Left cardiac atrium (tissue), 4 donors: ENCODE measurements around the gene REXO4. TPM values are rescaled to one million over a fixed set of nuclear protein-coding genes. Genes with fewer than 3 reads are reported as not detected.
A peak's percentile ranks its signal among the peaks of the same experiment; 100 is the strongest.

Source experiments
- ATAC-seq, 2 donors: fragments of 200-7000 bp; cut with Tn5 transposase; one replicate each; pipeline ENCODE4 v1.9.1; 2020; ENCODE audit warnings: mild to moderate bottlenecking in 2 of 2, moderate library complexity in 2 of 2
- DNase-seq: peaks from one replicate; pipeline ENCODE4 v3.0.0-alpha.2; 2020
- intact Hi-C, 2 donors: fragments of 100-400 bp; cut with DNase I; formaldehyde crosslinking; loops; one replicate each; pipeline versions ENCODE4 v1.14.1 to v1.15.1; 2022 to 2023
- total RNA-seq, 2 donors: library from RNA; stranded (reverse); fragmentation: NEBNext Ultra II Directional; extraction: Animal tissue kit (Norgen Biotek cat#: 25700); gene quantifications; one replicate each; pipeline ENCODE4 v1.2.1, GENCODE V29; 2021
- donor health status: DM: no; HTN: yes; CAD: no.
- donor health status: DM: no; HTN: yes; CAD: no; lungs with severe emphysema.
- donor health status: DM: yes; HTN: yes; CAD: no.
- donor health status: Dilated cardiomyopathy.

The REXO4 gene
- total RNA-seq, 2 donors from 2014 or later = 12.2 to 12.6 TPM

- ATAC-seq (no peak), DNase-seq (no peak)
- intact Hi-C loops = no loop called here
Measured at GRCh38 chr9:133357656-133358055, 60.2 kb downstream of the REXO4 start.

DNA sequence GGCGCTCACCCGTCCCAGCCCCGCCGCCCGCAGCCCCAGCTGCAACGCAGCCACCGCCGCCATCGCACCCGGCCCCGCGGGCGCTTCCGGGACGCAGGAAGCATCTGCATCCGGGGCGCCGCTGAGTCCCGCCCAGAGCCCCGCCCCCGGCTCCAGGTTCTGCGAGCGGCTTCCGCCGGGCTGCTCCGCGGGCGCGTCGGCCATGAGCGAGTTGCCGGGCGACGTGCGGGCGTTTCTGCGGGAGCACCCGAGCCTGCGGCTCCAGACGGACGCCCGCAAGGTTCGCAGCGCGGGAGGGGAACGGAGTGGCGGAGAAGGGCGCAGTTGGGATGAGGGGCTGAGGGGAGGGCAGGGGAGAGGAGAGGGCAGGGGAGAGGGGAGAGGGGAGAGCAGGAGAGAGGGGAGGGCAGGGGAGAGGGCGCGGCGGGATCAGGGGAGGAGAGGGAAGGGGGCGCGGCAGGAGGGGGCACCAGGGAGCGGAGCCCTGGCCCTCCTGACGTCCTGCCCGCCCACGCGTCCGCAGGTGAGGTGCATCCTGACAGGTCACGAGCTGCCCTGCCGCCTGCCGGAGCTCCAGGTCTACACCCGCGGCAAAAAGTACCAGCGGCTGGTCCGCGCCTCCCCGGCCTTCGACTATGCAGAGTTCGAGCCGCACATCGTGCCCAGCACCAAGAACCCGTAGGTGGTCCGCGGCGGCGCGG is 61.3 kb downstream of the REXO4 start, which contains the start of the genes SURF1 and SURF2:
SURF1 (minus strand) TSS at position 97 of the 701 bp plus-strand sequence; CDS start at position 63, 34 bp downstream.
SURF2 (plus strand) TSS at position 160 of the 701 bp plus-strand sequence; CDS start at position 203, 43 bp downstream.
- intact Hi-C loops = no loop called here
- DNase-seq (peak; percentile 93), ATAC-seq (peak; percentile 89 to 95)

Other genes starting within 250 kb of the REXO4 start
- not detected for gene OBP2B, start 208.8 kb downstream of the REXO4 start, total RNA-seq
- 1 to 10 TPM; 1.7 to 2.1 TPM for gene ABO, start 142.8 kb downstream of the REXO4 start, total RNA-seq
- gene SURF6, start 81.8 kb downstream of the REXO4 start, total RNA-seq = 10 to 100 TPM; 11.1 to 12.2 TPM
- gene MED22, start 69.9 kb downstream of the REXO4 start, total RNA-seq = 10 to 100 TPM; 18.2 to 22.7 TPM
- 1,000 to 10,000 TPM; 1,074 to 1,076 TPM for gene RPL7A, start 69.8 kb downstream of the REXO4 start, total RNA-seq
- 10 to 100 TPM; 34.1 to 42.5 TPM for gene SURF1, start 61.5 kb downstream of the REXO4 start, total RNA-seq
- 10 to 100 TPM; 10.6 to 15.5 TPM for gene SURF2, start 61.5 kb downstream of the REXO4 start, total RNA-seq
- 100 to 1,000 TPM in 1 of 2 donors, 10 to 100 TPM in 1; 95.4 to 127 TPM for gene SURF4, start 42.0 kb downstream of the REXO4 start, total RNA-seq
- gene STKLD1, start 41.6 kb downstream of the REXO4 start, total RNA-seq = 1 to 10 TPM in 1 of 2 donors, under 1 TPM in 1; 0.77 to 1.1 TPM
- 1 to 10 TPM; 2.0 to 2.3 TPM for gene ADAMTS13, start 4.4 kb upstream of the REXO4 start, total RNA-seq
- gene CACFD1, start 42.0 kb upstream of the REXO4 start, total RNA-seq = 10 to 100 TPM in 1 of 2 donors, 1 to 10 TPM in 1; 9.6 to 13.0 TPM
- 1 to 10 TPM; 4.3 to 7.4 TPM for gene SLC2A6, start 61.1 kb upstream of the REXO4 start, total RNA-seq
- gene MYMK, start 106.9 kb upstream of the REXO4 start, total RNA-seq = not detected
- 10 to 100 TPM; 13.9 to 16.7 TPM for gene ADAMTSL2, start 116.7 kb upstream of the REXO4 start, total RNA-seq
- gene FAM163B, start 191.4 kb upstream of the REXO4 start, total RNA-seq = under 1 TPM in 1 of 2 donors, not detected in 1; 0.37 TPM
- gene DBH, start 218.4 kb upstream of the REXO4 start, total RNA-seq = not detected